Activated B cell treated with CpG ODN at 0.5 μM for 24 hours (primary cell): ENCODE measurements around the gene SLC34A2. TPM values are rescaled to one million over a fixed set of nuclear protein-coding genes. Genes with fewer than 3 reads are reported as not detected.

Experiments
- ATAC-seq: fragments of 200-7000 bp; cut with Tn5 transposase; one replicate; pipeline ENCODE4 v1.10.0; 2021; ENCODE audit warnings: low read depth, mild to moderate bottlenecking, moderate library complexity
- CTCF ChIA-PET: fragments of 350-600 bp; sonication (Branson Sonifier 250); formaldehyde crosslinking; loops from one replicate; lab custom pipeline; 2021; ENCODE audit warnings: antibody characterized with exemption; lab: Charles Lee
- POLR2A ChIA-PET: fragments of 350-600 bp; sonication (Branson Sonifier 250); formaldehyde crosslinking; loops from one replicate; lab custom pipeline; 2021; ENCODE audit warnings: antibody characterized with exemption; lab: Charles Lee
- DNase-seq: peaks from one replicate; pipeline ENCODE4 v3.0.0; 2022
- H3K27ac Mint-ChIP-seq: one replicate; pipeline ENCODE4 v1.8.0; 2020; ENCODE audit warnings: mixed read lengths
- H3K27me3 Mint-ChIP-seq: one replicate; pipeline ENCODE4 v1.8.0; 2021; ENCODE audit warnings: mixed read lengths
- H3K36me3 Mint-ChIP-seq: one replicate; pipeline ENCODE4 v1.8.0; 2021; ENCODE audit warnings: low read depth, mixed read lengths
- H3K4me1 Mint-ChIP-seq: one replicate; pipeline ENCODE4 v1.8.0; 2021; ENCODE audit warnings: mixed read lengths
- H3K4me3 Mint-ChIP-seq: one replicate; pipeline ENCODE4 v1.8.0; 2020; ENCODE audit warnings: mild to moderate bottlenecking, mixed read lengths
- H3K9me3 Mint-ChIP-seq: one replicate; pipeline ENCODE4 v1.8.0; 2020; ENCODE audit warnings: mixed read lengths
- CTCF ChIP-seq: fragments of 200-600 bp; IDR thresholded peaks from one replicate; pipeline ENCODE4 v1.8.0; 2022; ENCODE audit warnings: antibody characterized with exemption, mild to moderate bottlenecking
- intact Hi-C: fragments of 100-400 bp; cut with micrococcal nuclease; formaldehyde crosslinking; loops from one replicate; pipeline ENCODE4 v1.15.1; 2024
- total RNA-seq: library from RNA; stranded (reverse); gene quantifications from 2 replicates; pipeline ENCODE4 v1.2.3, GENCODE V29; 2022

SLC34A2 gene
- total RNA-seq, 1 donor from 2014 or later, result not detected

DNA sequence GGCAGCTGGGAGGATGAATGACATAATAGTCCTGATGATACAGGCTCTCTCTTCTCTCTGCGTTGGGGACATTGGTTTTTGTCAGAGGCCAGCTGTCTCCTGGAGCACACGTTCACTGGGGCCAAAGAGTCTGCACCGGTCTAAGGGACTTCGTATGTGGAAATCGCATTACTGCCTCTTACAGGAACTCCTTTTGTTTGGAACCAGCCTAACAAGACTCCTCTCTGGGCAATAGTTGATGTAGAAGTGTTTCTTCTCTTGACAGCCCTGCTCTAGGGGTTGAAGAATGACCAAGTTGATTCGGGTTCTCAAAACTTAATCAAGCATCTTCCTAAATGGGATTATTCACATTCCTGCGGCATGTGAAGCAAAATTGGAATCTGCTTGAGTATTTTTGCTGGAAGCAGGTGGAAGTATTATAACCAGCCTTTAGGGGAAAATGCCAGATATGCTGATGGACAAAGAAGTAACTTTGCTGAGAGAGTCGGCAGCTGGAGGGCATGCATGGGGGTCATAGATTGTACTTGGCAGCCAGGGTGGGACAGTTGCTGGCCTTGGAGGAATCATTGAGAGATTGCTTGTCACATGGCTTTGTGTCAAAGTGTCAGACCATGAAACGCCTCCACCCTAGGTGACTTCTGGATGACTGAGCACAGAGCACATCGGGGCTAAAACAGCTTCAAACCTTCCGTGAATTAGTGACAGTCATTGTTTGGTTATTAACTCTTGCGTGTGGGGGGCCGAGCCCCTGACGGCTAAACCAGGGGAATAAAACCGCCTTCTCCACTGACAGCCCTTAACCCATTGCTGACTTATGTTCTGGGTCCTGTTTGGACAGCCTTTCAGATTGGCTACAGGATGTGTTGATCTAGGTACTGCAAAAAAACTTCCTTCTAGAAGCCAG is 34.4 kb upstream of the SLC34A2 start:
- no peak for DNase-seq

DNA sequence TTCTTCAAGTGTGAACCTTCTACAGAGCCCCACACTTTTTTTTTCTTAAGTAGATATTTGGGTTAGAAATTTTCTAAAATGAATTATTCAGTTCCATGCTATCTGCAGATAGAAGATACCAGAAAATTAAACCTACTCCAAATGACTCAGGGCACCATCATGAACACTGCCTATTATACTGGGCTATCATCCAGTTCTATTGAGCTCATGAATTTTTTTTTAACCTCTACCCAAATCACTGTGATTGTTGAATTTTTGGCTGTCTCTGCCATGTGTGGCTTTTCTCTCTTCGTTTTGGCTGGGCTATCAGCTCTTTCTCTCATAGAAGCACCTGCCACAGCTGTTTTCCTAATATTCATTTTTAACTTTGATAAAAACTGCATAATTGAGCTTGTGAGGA is 31.0 kb upstream of the SLC34A2 start:
- Mint-ChIP-seq H3K27ac (no peak overlapping the region), H3K9me3 (no peaks in the 10 kb centered on the region), H3K4me1 (no peaks in the 10 kb centered on the region), H3K4me3 (no peak overlapping the region), H3K27me3 (peaks cover 8% of the 10 kb centered on the region), H3K36me3 (no peaks in the 10 kb centered on the region)
- DNase-seq, result no peak
- CTCF ChIA-PET, result no interaction called here
- TF ChIP-seq CTCF, result no peak
- intact Hi-C loops, result no loop called here
- no peak for ATAC-seq
- POLR2A ChIA-PET, result no interaction called here

More for the DNA sequence above, 34.4 kb upstream of the SLC34A2 start:
- no peak for ATAC-seq
- Mint-ChIP-seq H3K4me1 (no peaks in the 10 kb centered on the region), H3K4me3 (no peak overlapping the region), H3K36me3 (no peaks in the 10 kb centered on the region), H3K27ac (no peak overlapping the region), H3K9me3 (peaks cover 2% of the 10 kb centered on the region), H3K27me3 (peaks cover 8% of the 10 kb centered on the region)
- intact Hi-C loops, result no loop called here
- ChIA-PET POLR2A (no interaction called here), CTCF (no interaction called here)
- TF ChIP-seq CTCF, result no peak

DNA sequence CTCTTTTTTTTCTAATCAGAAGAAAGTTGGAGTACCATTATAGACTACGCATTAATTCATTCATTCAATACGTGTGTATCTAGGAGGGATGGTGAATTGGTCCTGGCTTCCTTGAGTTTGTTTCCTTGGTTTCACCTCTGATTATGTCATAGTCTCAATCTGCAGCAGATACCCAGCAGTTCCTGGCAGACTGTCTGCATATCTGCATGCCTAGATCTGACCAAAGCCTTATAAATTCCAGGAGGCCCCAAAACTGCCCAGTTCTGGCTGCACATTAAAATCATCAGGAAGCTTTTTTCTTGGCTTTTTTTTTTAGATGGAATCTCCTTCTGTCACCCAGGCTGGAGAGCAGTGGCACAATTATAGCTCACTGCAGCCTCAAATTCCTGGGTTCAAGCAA is 27.2 kb upstream of the SLC34A2 start:
- DNase-seq, result no peak
- no peak overlapping the region for H3K27ac Mint-ChIP-seq
- peaks cover 10% of the 10 kb centered on the region for H3K27me3 Mint-ChIP-seq
- H3K9me3 Mint-ChIP-seq, result no peaks in the 10 kb centered on the region
- no peak for ATAC-seq
- H3K4me3 Mint-ChIP-seq, result no peak overlapping the region
- TF ChIP-seq CTCF, result no peak
- intact Hi-C loops, result no loop called here
- CTCF ChIA-PET, result no interaction called here
- H3K36me3 Mint-ChIP-seq, result no peaks in the 10 kb centered on the region
- H3K4me1 Mint-ChIP-seq, result no peaks in the 10 kb centered on the region
- POLR2A ChIA-PET, result no interaction called here

- intact Hi-C loops, result no loop called here
- no peaks in the 10 kb centered on the region for H3K9me3 Mint-ChIP-seq
- no peak for TF ChIP-seq CTCF
- no peaks in the 10 kb centered on the region for H3K4me1 Mint-ChIP-seq
- H3K27me3 Mint-ChIP-seq, result peaks cover 2% of the 10 kb centered on the region
- no peak overlapping the region for H3K4me3 Mint-ChIP-seq
- no peak overlapping the region for H3K27ac Mint-ChIP-seq
- POLR2A ChIA-PET, result no interaction called here
- DNase-seq, result no peak
- CTCF ChIA-PET, result no interaction called here
- no peaks in the 10 kb centered on the region for H3K36me3 Mint-ChIP-seq
- no peak for ATAC-seq
These were observed 23.5 kb upstream of the SLC34A2 start for GRCh38 chr4:25632135-25632534.

DNA sequence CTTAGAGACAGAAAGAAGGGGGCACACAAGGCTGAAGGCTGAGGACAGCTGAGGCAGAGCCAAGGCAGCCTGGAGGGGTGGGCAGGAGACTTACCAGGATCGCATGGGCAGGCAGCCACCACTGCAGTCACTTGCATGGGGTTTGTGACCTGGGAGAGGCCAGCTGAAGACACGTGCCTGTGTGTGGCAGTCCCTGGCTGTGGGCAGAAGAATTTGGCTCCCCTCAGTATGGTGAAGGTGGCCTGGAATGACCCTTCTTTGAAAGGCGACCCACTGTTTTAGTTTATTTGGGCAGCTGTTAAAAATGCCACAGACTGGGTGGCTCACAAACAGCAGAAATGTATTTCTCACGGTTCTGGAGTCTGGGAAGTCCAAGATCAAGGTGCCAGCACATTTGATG is 22.1 kb upstream of the SLC34A2 start:
- DNase-seq, result no peak
- Mint-ChIP-seq H3K9me3 (no peaks in the 10 kb centered on the region), H3K27me3 (peaks cover 2% of the 10 kb centered on the region), H3K4me3 (no peak overlapping the region), H3K27ac (no peak overlapping the region), H3K36me3 (no peaks in the 10 kb centered on the region), H3K4me1 (no peaks in the 10 kb centered on the region)
- intact Hi-C loops, result no loop called here
- ChIA-PET POLR2A (no interaction called here), CTCF (no interaction called here)
- TF ChIP-seq CTCF, result no peak
- ATAC-seq, result no peak
